SK-N-SH (cell line): ENCODE results near the gene SRGAP3. TPM values are rescaled to one million over a fixed set of nuclear protein-coding genes. Genes with fewer than 3 reads are reported as not detected.

Source experiments
- CTCF ChIA-PET: fragments of 300-600, 350-600 bp; formaldehyde crosslinking; extraction: SDS; loops from one replicate; lab custom pipeline; 2021; lab: Yijun Ruan, JAX
- POLR2A ChIA-PET: fragments of 350-600 bp; sonication (Branson Sonifier 250); formaldehyde crosslinking; extraction: SDS; loops from one replicate; lab custom pipeline; 2020; ENCODE audit warnings: antibody characterized with exemption, inconsistent platforms; lab: Yijun Ruan, JAX
- DNase-seq: peaks from one replicate; pipeline ENCODE4 v3.0.0; 2012
- H2AFZ ChIP-seq: fragments of 200-600 bp; sonication (generic); 2 replicates; pipeline ENCODE4 v1.8.1; 2016; ENCODE audit warnings: antibody characterized with exemption, mild to moderate bottlenecking, low read depth
- H3F3A ChIP-seq: fragments of 200-600 bp; sonication (generic); replicated peaks from 2 replicates; pipeline ENCODE3; 2016; ENCODE audit warnings: antibody characterized with exemption, mild to moderate bottlenecking; ENCODE audit not compliant: insufficient read depth
- H3K27ac ChIP-seq, 2 experiments: fragments of 200-500 bp in 1 of 2; fragments of 200-600 bp in 1 of 2; sonication (Bioruptor generic) in 1 of 2; sonication (generic), shearing (Covaris generic) in 1 of 2; 2 replicates each; pipeline versions ENCODE4 v1.5.1 to v1.6.1; 2014 to 2016; ENCODE audit warnings: low read depth in 2 of 2, inconsistent platforms in 1 of 2, low read length in 1 of 2, mild to moderate bottlenecking in 1 of 2, mixed read lengths in 1 of 2
- H3K27me3 ChIP-seq: fragments of 200-600 bp; sonication (generic), shearing (Covaris generic); 2 replicates; pipeline ENCODE4 v1.6.1; 2016; ENCODE audit warnings: mixed run types; ENCODE audit not compliant: insufficient read depth
- H3K36me3 ChIP-seq, 2 experiments: fragments of 200-500 bp in 1 of 2; fragments of 200-600 bp in 1 of 2; sonication (Bioruptor generic) in 1 of 2; sonication (generic) in 1 of 2; replicated peaks in 1 of 2; 2 replicates each; pipeline versions ENCODE3 to v1.5.1; 2014 to 2016; ENCODE audit warnings: low read length in 1 of 2, mild to moderate bottlenecking in 1 of 2; ENCODE audit not compliant: insufficient read depth in 2 of 2, control insufficient read depth in 1 of 2
- H3K4me1 ChIP-seq, 2 experiments: fragments of 200-500 bp in 1 of 2; fragments of 200-600 bp in 1 of 2; sonication (Bioruptor generic) in 1 of 2; sonication (generic), shearing (Covaris generic) in 1 of 2; 2 replicates each; pipeline versions ENCODE4 v1.5.1 to v1.6.1; 2014 to 2016; ENCODE audit warnings: low read depth in 1 of 2, low read length in 1 of 2, mixed run types in 1 of 2; ENCODE audit not compliant: insufficient read depth in 2 of 2, control insufficient read depth in 1 of 2
- H3K4me2 ChIP-seq: fragments of 200-600 bp; sonication (generic), shearing (Covaris generic); 2 replicates; pipeline ENCODE4 v1.6.1; 2017; ENCODE audit warnings: mixed run types
- H3K4me3 ChIP-seq, 2 experiments: fragments of 200-500 bp in 1 of 2; fragments of 200-600 bp in 1 of 2; sonication (Bioruptor generic) in 1 of 2; sonication (generic), shearing (Covaris generic) in 1 of 2; 2 replicates each; pipeline versions ENCODE4 v1.5.1 to v1.8.1; 2014 to 2016; ENCODE audit warnings: low read depth in 2 of 2, inconsistent platforms in 1 of 2, low read length in 1 of 2, mild to moderate bottlenecking in 1 of 2, mixed read lengths in 1 of 2, moderate library complexity in 1 of 2
- H3K79me2 ChIP-seq: fragments of 200-600 bp; sonication (generic); 2 replicates; pipeline ENCODE4 v1.8.1; 2017; ENCODE audit warnings: mild to moderate bottlenecking; ENCODE audit not compliant: insufficient read depth
- H3K9ac ChIP-seq: fragments of 200-600 bp; sonication (generic); 2 replicates; pipeline ENCODE4 v1.6.1; 2017; ENCODE audit warnings: mixed run types
- H3K9me2 ChIP-seq: fragments of 200-600 bp; sonication (generic); 2 replicates; pipeline ENCODE4 v1.6.1; 2017; ENCODE audit warnings: mixed run types
- H3K9me3 ChIP-seq: fragments of 200-600 bp; sonication (generic); 2 replicates; pipeline ENCODE4 v1.6.1; 2017; ENCODE audit warnings: mixed run types, mild to moderate bottlenecking, moderate library complexity
- H4K20me1 ChIP-seq: fragments of 200-600 bp; sonication (generic); 2 replicates; pipeline ENCODE4 v1.6.1; 2017; ENCODE audit warnings: mild to moderate bottlenecking, mixed run types; ENCODE audit not compliant: insufficient read depth
- CHD2 ChIP-seq: fragments of 150-350 bp; IDR thresholded peaks from 2 replicates; pipeline ENCODE4 v1.6.1; 2018; ENCODE audit warnings: low read length; ENCODE audit not compliant: partially characterized antibody
- EP300 ChIP-seq, 2 experiments: IDR thresholded peaks; 2 replicates each; pipeline versions ENCODE4 v1.4.0 to v1.6.1; 2012; ENCODE audit warnings: borderline replicate concordance in 1 of 2, low read depth in 1 of 2, low read length in 1 of 2
- EZH2phosphoT487 ChIP-seq: fragments of 200-600 bp; sonication (generic); IDR thresholded peaks from 2 replicates; pipeline ENCODE4 v1.6.1; 2017; ENCODE audit warnings: low read depth, mixed run types, mild to moderate bottlenecking, antibody characterized with exemption, moderate library complexity, borderline replicate concordance
- FOSL2 ChIP-seq: IDR thresholded peaks from 2 replicates; pipeline ENCODE4 v1.4.0; 2012; ENCODE audit warnings: low read depth, mild to moderate bottlenecking, moderate library complexity, borderline replicate concordance
- FOXM1 ChIP-seq: IDR thresholded peaks from 2 replicates; pipeline ENCODE4 v1.4.0; 2012; ENCODE audit warnings: low read depth, mild to moderate bottlenecking
- IRF3 ChIP-seq: fragments of 150-350 bp; IDR thresholded peaks from 2 replicates; pipeline ENCODE4 v1.6.1; 2016; ENCODE audit warnings: mild to moderate bottlenecking, low read depth, low read length
- JUND ChIP-seq: IDR thresholded peaks from 2 replicates; pipeline ENCODE4 v1.4.0; 2012
- MEF2A ChIP-seq: IDR thresholded peaks from 2 replicates; pipeline ENCODE4 v1.4.0; 2012; ENCODE audit warnings: low read depth, borderline replicate concordance
- NRF1 ChIP-seq: IDR thresholded peaks from 2 replicates; pipeline ENCODE4 v1.6.1; 2012; ENCODE audit warnings: low read depth, mild to moderate bottlenecking, low read length
- POLR2AphosphoS5 ChIP-seq: IDR thresholded peaks from 2 replicates; pipeline ENCODE4 v1.6.1; 2012; ENCODE audit warnings: low read depth, low read length
- RCOR1 ChIP-seq: fragments of 150-350 bp; IDR thresholded peaks from 2 replicates; pipeline ENCODE4 v1.6.1; 2017; ENCODE audit warnings: antibody characterized with exemption, low read length
- RXRA ChIP-seq: IDR thresholded peaks from 2 replicates; pipeline ENCODE4 v1.4.0; 2012; ENCODE audit warnings: low read depth, mild to moderate bottlenecking, borderline replicate concordance
- TAF1 ChIP-seq: IDR thresholded peaks from 2 replicates; pipeline ENCODE4 v1.6.1; 2012; ENCODE audit warnings: low read depth, mild to moderate bottlenecking, low read length, moderate library complexity, borderline replicate concordance
- TCF12 ChIP-seq: IDR thresholded peaks from 2 replicates; pipeline ENCODE4 v1.4.0; 2012
- TEAD4 ChIP-seq: IDR thresholded peaks from 2 replicates; pipeline ENCODE4 v1.4.0; 2012; ENCODE audit warnings: mild to moderate bottlenecking, borderline replicate concordance; ENCODE audit not compliant: insufficient read depth
- YY1 ChIP-seq: IDR thresholded peaks from 2 replicates; pipeline ENCODE4 v1.4.0; 2012; ENCODE audit warnings: low read depth, mild to moderate bottlenecking
- ZBTB33 ChIP-seq: IDR thresholded peaks from 2 replicates; pipeline ENCODE4 v1.4.0; 2012; ENCODE audit warnings: low read depth, borderline replicate concordance
- WGBS: methylation state at CpG from one replicate; pipeline ENCODE4 v1.1.6; 2017; ENCODE audit warnings: low lambda C conversion rate; 5-methylcytosine and 5-hydroxymethylcytosine counted together
- polyA plus RNA-seq, 3 experiments: library from polyadenylated mRNA; depleted of rRNA; stranded (reverse); fragments of >200 nt; gene quantifications; 2 replicates each; pipeline ENCODE4 v1.2.3, GENCODE V29; 2012
- TF ChIP-seq, protein P1 (sequence below): IDR thresholded peaks from 2 replicates; pipeline ENCODE4 v1.4.0; 2012; ENCODE audit warnings: low read depth

Gene SRGAP3
- polyA plus RNA-seq, 1 of the 3 experiments (the other 2 are of a cell fraction): 2.8 TPM

- no peaks in the 10 kb centered on the region for H4K20me1 ChIP-seq
- DNase-seq: no peak
- no peak overlapping the region for H2AFZ ChIP-seq
- peaks cover 0 to 6% of the 10 kb centered on the region in 2 experiments; a peak in 1 of 4 replicates for H3K4me1 ChIP-seq
- WGBS: 61% methylated on average over 8 of the region's 9 CpGs
- no peak overlapping the region for H3K4me2 ChIP-seq
- no peaks in the 10 kb centered on the region for H3K9me2 ChIP-seq
- POLR2A ChIA-PET: no interaction called here
- no peak overlapping the region for H3K27ac ChIP-seq
- no peaks in the 10 kb centered on the region for H3K36me3 ChIP-seq
- H3K9ac ChIP-seq: no peak overlapping the region
- H3K27me3 ChIP-seq: no peaks in the 10 kb centered on the region
- TF ChIP-seq EZH2phosphoT487 (no peak), ZBTB33 (no peak), TCF12 (no peak), RXRA (no peak), POLR2AphosphoS5 (no peak), YY1 (no peak), TAF1 (no peak), MEF2A (no peak), TEAD4 (no peak), FOSL2 (no peak), NRF1 (no peak), FOXM1 (no peak), JUND (no peak), EP300 (IDR thresholded peaks at IDR 0.05; ENCODE audit: borderline replicate concordance in 1 of 2, low read depth in 1 of 2, low read length in 1 of 2) (no peak), IRF3 (no peak), CHD2 (no peak), RCOR1 (no peak)
- TF ChIP-seq, protein P1, sequence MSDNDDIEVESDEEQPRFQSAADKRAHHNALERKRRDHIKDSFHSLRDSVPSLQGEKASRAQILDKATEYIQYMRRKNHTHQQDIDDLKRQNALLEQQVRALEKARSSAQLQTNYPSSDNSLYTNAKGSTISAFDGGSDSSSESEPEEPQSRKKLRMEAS: no peak
- TF ChIP-seq, all 33 proteins: peak for 0
- Histone ChIP-seq H3K9me3 (no peaks in the 10 kb centered on the region), H3F3A (no peaks in the 10 kb centered on the region), H3K4me3 (no peak overlapping the region), H3K79me2 (no peaks in the 10 kb centered on the region)
- CTCF ChIA-PET: interaction anchor here (1.1 to 10.5 kb wide), 8 partner anchors 11 to 317 kb away, joined by 3 to 151 read pairs (median 20); partner anchors contain the start of gene SRGAP3
Observed at GRCh38 chr3:8985876-8986275, 263.6 kb downstream of the SRGAP3 start.
